Astrocyte (in vitro differentiated cells and primary cell): Measurements from ENCODE around the gene LRRTM4. TPM values are rescaled to one million over a fixed set of nuclear protein-coding genes. Genes with fewer than 3 reads are reported as not detected.
"Not testable (repeated sequence)": the region's sequence is repeated elsewhere in the genome, so short reads cannot be mapped to it uniquely, and the experiment has no call there.

Experiments
- DNase-seq: peaks from one replicate; pipeline ENCODE4 v3.0.0-alpha.2; 2010; ENCODE audit warnings: low read depth
- FAIRE-seq: peaks from 2 replicates; lab custom pipeline; 2011; peaks lifted over from hg19 to GRCh38; lab: Jason Lieb, UNC
- H2AFZ ChIP-seq: 2 replicates; pipeline ENCODE4 v1.6.0; 2012; ENCODE audit warnings: low read depth, low read length, inconsistent platforms
- H3K27ac ChIP-seq: 2 replicates; pipeline ENCODE4 v1.5.1; 2011; ENCODE audit warnings: low read depth, low read length, inconsistent platforms
- H3K27me3 ChIP-seq: 2 replicates; pipeline ENCODE4 v1.6.0; 2011; ENCODE audit warnings: low read length, inconsistent platforms; ENCODE audit not compliant: insufficient read depth
- H3K36me3 ChIP-seq: 2 replicates; pipeline ENCODE4 v1.5.1; 2011; ENCODE audit warnings: low read length, inconsistent platforms; ENCODE audit not compliant: insufficient read depth
- H3K4me1 ChIP-seq: 2 replicates; pipeline ENCODE4 v1.5.1; 2011; ENCODE audit warnings: low read length, inconsistent platforms; ENCODE audit not compliant: insufficient read depth
- H3K4me2 ChIP-seq: 2 replicates; pipeline ENCODE4 v1.6.0; 2012; ENCODE audit warnings: low read length, inconsistent platforms
- H3K4me3 ChIP-seq: 2 replicates; pipeline ENCODE4 v1.5.1; 2011; ENCODE audit warnings: low read depth, mild to moderate bottlenecking, low read length, inconsistent platforms; ENCODE audit not compliant: insufficient read depth
- H3K79me2 ChIP-seq: 2 replicates; pipeline ENCODE4 v1.6.0; 2012; ENCODE audit warnings: mild to moderate bottlenecking, low read length, inconsistent platforms; ENCODE audit not compliant: insufficient read depth
- H3K9ac ChIP-seq: 2 replicates; pipeline ENCODE4 v1.6.0; 2012; ENCODE audit warnings: mild to moderate bottlenecking, low read length, inconsistent platforms
- H3K9me3 ChIP-seq: 2 replicates; pipeline ENCODE4 v1.5.1; 2012; ENCODE audit warnings: low read depth, mild to moderate bottlenecking, low read length, inconsistent platforms; ENCODE audit not compliant: insufficient read depth
- H4K20me1 ChIP-seq: 2 replicates; pipeline ENCODE4 v1.6.0; 2012; ENCODE audit warnings: low read length, inconsistent platforms; ENCODE audit not compliant: insufficient read depth
- H3K27ac Mint-ChIP-seq: one replicate; pipeline ENCODE4 v1.8.0; 2021; ENCODE audit warnings: mild to moderate bottlenecking, mixed read lengths; ENCODE audit not compliant: unreplicated experiment
- H3K27me3 Mint-ChIP-seq: one replicate; pipeline ENCODE4 v1.8.0; 2021; ENCODE audit warnings: low read depth, mixed read lengths; ENCODE audit not compliant: unreplicated experiment
- H3K36me3 Mint-ChIP-seq: one replicate; pipeline ENCODE4 v1.8.0; 2021; ENCODE audit warnings: low read depth, mixed read lengths; ENCODE audit not compliant: unreplicated experiment
- H3K4me1 Mint-ChIP-seq: one replicate; pipeline ENCODE4 v1.8.0; 2021; ENCODE audit warnings: low read depth, mixed read lengths; ENCODE audit not compliant: unreplicated experiment
- H3K4me3 Mint-ChIP-seq: one replicate; pipeline ENCODE4 v1.8.0; 2021; ENCODE audit warnings: mild to moderate bottlenecking, moderate library complexity, mixed read lengths; ENCODE audit not compliant: unreplicated experiment
- H3K9me3 Mint-ChIP-seq: one replicate; pipeline ENCODE4 v1.8.0; 2021; ENCODE audit warnings: mild to moderate bottlenecking, mixed read lengths; ENCODE audit not compliant: unreplicated experiment
- CTCF ChIP-seq: IDR thresholded peaks from 2 replicates; pipeline ENCODE4 v1.5.1; 2011; ENCODE audit warnings: low read depth, mild to moderate bottlenecking, inconsistent platforms, low read length, moderate library complexity; ENCODE audit not compliant: insufficient read depth
- EZH2 ChIP-seq: IDR thresholded peaks from 2 replicates; pipeline ENCODE4 v1.6.1; 2012; ENCODE audit warnings: mild to moderate bottlenecking, low read length, inconsistent platforms; ENCODE audit not compliant: insufficient read depth
- total RNA-seq: library from RNA; stranded (reverse); gene quantifications from 2 replicates; pipeline ENCODE4 v1.2.1, GENCODE V29; 2021

The LRRTM4 gene
- total RNA-seq, 1 donor from 2014 or later, result 0.59 TPM

- TF ChIP-seq CTCF, result no peak
- TF ChIP-seq EZH2, result no peak
- Histone ChIP-seq H3K4me1 (no peaks in the 10 kb centered on the region), H3K4me3 (no peak overlapping the region), H3K9me3 (no peaks in the 10 kb centered on the region), H3K79me2 (no peaks in the 10 kb centered on the region), H2AFZ (no peak overlapping the region), H3K9ac (no peak overlapping the region), H3K4me2 (no peak overlapping the region), H3K27me3 (no peaks in the 10 kb centered on the region), H3K36me3 (no peaks in the 10 kb centered on the region), H4K20me1 (no peaks in the 10 kb centered on the region), H3K27ac (no peak overlapping the region)
- no peaks in the 10 kb centered on the region for H3K4me1 Mint-ChIP-seq
- H3K36me3 Mint-ChIP-seq, result no peaks in the 10 kb centered on the region
- FAIRE-seq (no peak), DNase-seq (no peak)
- H3K4me3 Mint-ChIP-seq, result no peak overlapping the region
- peaks cover 3% of the 10 kb centered on the region for H3K9me3 Mint-ChIP-seq
- no peak overlapping the region for H3K27ac Mint-ChIP-seq
- H3K27me3 Mint-ChIP-seq, result no peaks in the 10 kb centered on the region
Measured at GRCh38 chr2:77169426-77169825, 352.8 kb downstream of the LRRTM4 start.

- not testable (repeated sequence) for H3K27me3 ChIP-seq, H3K9me3 Mint-ChIP-seq, H3K36me3 Mint-ChIP-seq, H3K4me3 Mint-ChIP-seq, H3K9me3 ChIP-seq, H3K27me3 Mint-ChIP-seq, H3K4me1 Mint-ChIP-seq, H3K4me2 ChIP-seq, H3K27ac Mint-ChIP-seq, H3K36me3 ChIP-seq, H3K4me3 ChIP-seq, H4K20me1 ChIP-seq, FAIRE-seq, DNase-seq, H3K27ac ChIP-seq, H2AFZ ChIP-seq, H3K79me2 ChIP-seq, H3K9ac ChIP-seq, H3K4me1 ChIP-seq
Measured at GRCh38 chr2:77164021-77164420, 358.2 kb downstream of the LRRTM4 start.

- Histone ChIP-seq H3K4me1 (no peaks in the 10 kb centered on the region), H3K36me3 (no peaks in the 10 kb centered on the region), H4K20me1 (no peaks in the 10 kb centered on the region), H3K9me3 (no peaks in the 10 kb centered on the region), H3K4me3 (no peak overlapping the region), H3K79me2 (no peaks in the 10 kb centered on the region), H2AFZ (no peak overlapping the region), H3K27me3 (no peaks in the 10 kb centered on the region), H3K27ac (no peak overlapping the region), H3K4me2 (peak overlapping the region; percentile 14), H3K9ac (no peak overlapping the region)
- FAIRE-seq (no peak), DNase-seq (peak; percentile 65)
- Mint-ChIP-seq H3K27ac (no peak overlapping the region), H3K36me3 (no peaks in the 10 kb centered on the region), H3K9me3 (peaks cover 3% of the 10 kb centered on the region), H3K4me1 (no peaks in the 10 kb centered on the region), H3K27me3 (no peaks in the 10 kb centered on the region), H3K4me3 (no peak overlapping the region)
- TF ChIP-seq EZH2 (no peak), CTCF (no peak)
Measured at GRCh38 chr2:77161009-77161408, 361.2 kb downstream of the LRRTM4 start.
